Stomach smooth muscle (tissue), 2 donors: ENCODE data around the gene UGT1A10.
"Not testable (repeated sequence)": the region's sequence is repeated elsewhere in the genome, so short reads cannot be mapped to it uniquely, and the experiment has no call there.

Experiments used
- H3K27ac ChIP-seq: one replicate; pipeline ENCODE4 v1.7.0; 2013; ENCODE audit warnings: mild to moderate bottlenecking, low read length, inconsistent platforms
- H3K27me3 ChIP-seq, 2 donors: one replicate each; pipeline ENCODE4 v1.7.0; 2013; ENCODE audit warnings: low read length in 2 of 2; ENCODE audit not compliant: insufficient read depth in 2 of 2, control insufficient read depth in 1 of 2
- H3K36me3 ChIP-seq, 2 donors: one replicate each; pipeline ENCODE4 v1.7.0; 2013; ENCODE audit warnings: low read length in 2 of 2; ENCODE audit not compliant: control insufficient read depth in 2 of 2, insufficient read depth in 2 of 2
- H3K4me1 ChIP-seq: one replicate; pipeline ENCODE4 v1.7.0; 2013; ENCODE audit warnings: low read length; ENCODE audit not compliant: control insufficient read depth, insufficient read depth
- H3K4me3 ChIP-seq, 2 donors: one replicate each; pipeline ENCODE4 v1.7.0; 2013; ENCODE audit warnings: low read length in 2 of 2
- H3K9ac ChIP-seq, 2 donors: one replicate each; pipeline ENCODE4 v1.7.0; 2013; ENCODE audit warnings: low read length in 2 of 2, mild to moderate bottlenecking in 1 of 2
- H3K9me3 ChIP-seq, 2 donors: one replicate each; pipeline ENCODE4 v1.7.0; 2013; ENCODE audit warnings: low read length in 2 of 2; ENCODE audit not compliant: control insufficient read depth in 2 of 2
- donor health status: healthy.
- donor health status: Pancreatic carcinoma.

The UGT1A10 gene

GRCh38 chr2:233707940-233708644, 71.8 kb downstream of the UGT1A10 start:
- no peaks in the 10 kb centered on the region for H3K4me1 ChIP-seq
- H3K4me3 ChIP-seq = no peak overlapping the region
- no peak overlapping the region for H3K9ac ChIP-seq
- no peaks in the 10 kb centered on the region for H3K36me3 ChIP-seq
- H3K27ac ChIP-seq = no peak overlapping the region
- H3K9me3 ChIP-seq = no peaks in the 10 kb centered on the region
- peaks cover 2 to 5% of the 10 kb centered on the region in 2 donors for H3K27me3 ChIP-seq

GRCh38 chr2:233708942-233709341, 72.7 kb downstream of the UGT1A10 start:
- Histone ChIP-seq H3K9ac (no peak overlapping the region), H3K4me3 (no peak overlapping the region), H3K9me3 (no peaks in the 10 kb centered on the region), H3K4me1 (no peaks in the 10 kb centered on the region), H3K27ac (no peak overlapping the region), H3K27me3 (peaks cover 2 to 5% of the 10 kb centered on the region in 2 donors), H3K36me3 (no peaks in the 10 kb centered on the region)

- Histone ChIP-seq H3K27ac (no peak overlapping the region), H3K4me3 (no peak overlapping the region), H3K27me3 (peaks cover 2 to 5% of the 10 kb centered on the region in 2 donors)
Observed at GRCh38 chr2:233711312-233712008, 75.2 kb downstream of the UGT1A10 start.

GRCh38 chr2:233712611-233713261, 76.5 kb downstream of the UGT1A10 start, which contains the start of gene UGT1A5:
TSS of gene UGT1A5 (plus strand) at chr2:233712907. CDS start at chr2:233712992, 85 bp downstream.
- Histone ChIP-seq H3K9ac (no peak within 1 kb of the TSS), H3K4me1 (no peaks in the 10 kb centered on the region), H3K9me3 (no peaks in the 10 kb centered on the region), H3K27ac (no peak within 1 kb of the TSS), H3K4me3 (no peak within 1 kb of the TSS), H3K36me3 (no peaks in the 10 kb centered on the region), H3K27me3 (peaks cover 6 to 9% of the 10 kb centered on the region in 2 donors)

More at GRCh38 chr2:233711312-233712008, 75.2 kb downstream of the UGT1A10 start:
- Histone ChIP-seq H3K4me1 (no peaks in the 10 kb centered on the region), H3K36me3 (no peaks in the 10 kb centered on the region), H3K9ac (no peak overlapping the region), H3K9me3 (no peaks in the 10 kb centered on the region)

GRCh38 chr2:233713262-233713615, 77.0 kb downstream of the UGT1A10 start:
- no peak overlapping the region for H3K9ac ChIP-seq
- H3K4me1 ChIP-seq = no peaks in the 10 kb centered on the region
- H3K27ac ChIP-seq = no peak overlapping the region
- H3K36me3 ChIP-seq = no peaks in the 10 kb centered on the region
- H3K9me3 ChIP-seq = no peaks in the 10 kb centered on the region
- no peak overlapping the region for H3K4me3 ChIP-seq
- peaks cover 7 to 11% of the 10 kb centered on the region in 2 donors for H3K27me3 ChIP-seq

- no peaks in the 10 kb centered on the region for H3K4me1 ChIP-seq
- H3K4me3 ChIP-seq = no peak overlapping the region
- H3K27ac ChIP-seq = no peak overlapping the region
- no peaks in the 10 kb centered on the region for H3K9me3 ChIP-seq
- H3K27me3 ChIP-seq = peaks cover 5 to 11% of the 10 kb centered on the region in 2 donors
- no peaks in the 10 kb centered on the region for H3K36me3 ChIP-seq
- H3K9ac ChIP-seq = no peak overlapping the region
Observed at GRCh38 chr2:233714121-233714520, 77.9 kb downstream of the UGT1A10 start.

- peaks cover 5 to 6% of the 10 kb centered on the region in 2 donors for H3K27me3 ChIP-seq
- H3K36me3 ChIP-seq = no peaks in the 10 kb centered on the region
- H3K4me1 ChIP-seq = no peaks in the 10 kb centered on the region
- no peak within 1 kb of the TSS for H3K9ac ChIP-seq
- no peak within 1 kb of the TSS for H3K27ac ChIP-seq
- H3K9me3 ChIP-seq = no peaks in the 10 kb centered on the region
- no peak within 1 kb of the TSS for H3K4me3 ChIP-seq
Observed at GRCh38 chr2:233718552-233718951, 82.3 kb downstream of the UGT1A10 start, which contains the start of gene UGT1A4. TSS of gene UGT1A4 (plus strand) at chr2:233718736. CDS start at chr2:233718821, 85 bp downstream.

GRCh38 chr2:233728723-233729301, 92.6 kb downstream of the UGT1A10 start, which contains the start of gene UGT1A3:
TSS of gene UGT1A3 (plus strand) at chr2:233729042. CDS start at chr2:233729127, 85 bp downstream.
- H3K4me3 ChIP-seq = no peak within 1 kb of the TSS
- H3K27me3 ChIP-seq = no peaks in the 10 kb centered on the region
- H3K4me1 ChIP-seq = no peaks in the 10 kb centered on the region
- no peak within 1 kb of the TSS for H3K27ac ChIP-seq
- no peak within 1 kb of the TSS for H3K9ac ChIP-seq
- no peaks in the 10 kb centered on the region for H3K9me3 ChIP-seq
- H3K36me3 ChIP-seq = no peaks in the 10 kb centered on the region

- not testable (repeated sequence) for H3K9ac ChIP-seq, H3K9me3 ChIP-seq, H3K27ac ChIP-seq, H3K4me3 ChIP-seq, H3K27me3 ChIP-seq, H3K36me3 ChIP-seq, H3K4me1 ChIP-seq
Observed at GRCh38 chr2:233736868-233737653, 100.8 kb downstream of the UGT1A10 start.

- H3K4me3 ChIP-seq = no peak overlapping the region
- no peak overlapping the region for H3K9ac ChIP-seq
- no peaks in the 10 kb centered on the region for H3K9me3 ChIP-seq
- H3K27me3 ChIP-seq = no peaks in the 10 kb centered on the region
- H3K4me1 ChIP-seq = no peaks in the 10 kb centered on the region
- H3K27ac ChIP-seq = no peak overlapping the region
- H3K36me3 ChIP-seq = no peaks in the 10 kb centered on the region
Observed at GRCh38 chr2:233740870-233741269, 104.6 kb downstream of the UGT1A10 start.
